HepG2 (cell line): Measurements from ENCODE around the gene PPAT. TPM values are rescaled to one million over a fixed set of nuclear protein-coding genes. Genes with fewer than 3 reads are reported as not detected.

ENCODE experiments used
- ATAC-seq: fragments of 200-7000 bp; cut with Tn5 transposase; 3 replicates; pipeline ENCODE4 v1.9.1; 2020; ENCODE audit warnings: mild to moderate bottlenecking, moderate library complexity
- BruUV-seq: library from RNA; stranded (reverse); fragments of 400-500 nt; replicated peaks from 2 replicates; lab custom pipeline; 2021; lab: Mats Ljungman, UMichigan
- CTCF ChIA-PET: fragments of 300-600 bp; formaldehyde crosslinking; extraction: SDS; loops from one replicate; lab custom pipeline; 2021; ENCODE audit warnings: low total read pairs, inconsistent platforms, low intra/inter-chr PET ratio; lab: Yijun Ruan, JAX
- POLR2A ChIA-PET: fragments of 350-600 bp; sonication (Branson Sonifier 250); formaldehyde crosslinking; loops from one replicate; lab custom pipeline; 2020; ENCODE audit warnings: antibody characterized with exemption, inconsistent platforms; lab: Yijun Ruan, JAX
- DNase-seq: peaks from one replicate; pipeline ENCODE4 v3.0.0-alpha.2; 2015; ENCODE audit warnings: low spot score
- FAIRE-seq: peaks from 3 replicates; lab custom pipeline; 2011; peaks lifted over from hg19 to GRCh38; lab: Jason Lieb, UNC
- H2AFZ ChIP-seq: one replicate; pipeline ENCODE4 v1.6.1; 2011; ENCODE audit warnings: low read length, inconsistent platforms
- H3K27ac ChIP-seq: fragments of 300-600 bp; 3 replicates; pipeline ENCODE4 v1.8.0; 2011; ENCODE audit warnings: mixed run types, mild to moderate bottlenecking, mixed read lengths, low read length, inconsistent platforms; ENCODE audit not compliant: insufficient read depth; ENCODE audit errors: extremely low read length
- H3K27me3 ChIP-seq, 2 experiments: fragments of 200-600 bp in 1 of 2; 2 replicates in 1 of 2; 3 replicates in 1 of 2; pipeline versions ENCODE4 v1.6.0 to v1.8.0; 2011; ENCODE audit warnings: low read length in 2 of 2, mild to moderate bottlenecking in 2 of 2, moderate library complexity in 2 of 2, inconsistent platforms in 1 of 2; ENCODE audit not compliant: insufficient read depth in 2 of 2, control insufficient read depth in 1 of 2
- H3K36me3 ChIP-seq, 2 experiments: fragments of 200-600 bp in 1 of 2; replicated peaks in 1 of 2; 2 replicates in 1 of 2; 3 replicates in 1 of 2; pipeline versions ENCODE4 v1.5.1 to v1.8.0; 2011; ENCODE audit warnings: low read length in 2 of 2, inconsistent platforms in 1 of 2; ENCODE audit not compliant: insufficient read depth in 2 of 2, control insufficient read depth in 1 of 2
- H3K4me1 ChIP-seq: 2 replicates; pipeline ENCODE4 v1.5.1; 2012; ENCODE audit warnings: low read length, inconsistent platforms; ENCODE audit not compliant: insufficient read depth
- H3K4me2 ChIP-seq: 2 replicates; pipeline ENCODE4 v1.6.0; 2011; ENCODE audit warnings: low read depth, low read length, inconsistent platforms
- H3K4me3 ChIP-seq, 3 experiments: fragments of 200-600 bp in 1 of 3; sonication (generic), shearing (Covaris generic) in 1 of 3; replicated peaks in 1 of 3; 2 replicates each; pipeline ENCODE4 v1.5.1; 2011 to 2016; ENCODE audit warnings: low read length in 3 of 3, inconsistent platforms in 2 of 3, low read depth in 2 of 3, mild to moderate bottlenecking in 2 of 3, control low read depth in 1 of 3, mixed read lengths in 1 of 3; ENCODE audit not compliant: insufficient read depth in 1 of 3
- H3K79me2 ChIP-seq: one replicate; pipeline ENCODE4 v1.6.1; 2011; ENCODE audit warnings: low read length, inconsistent platforms; ENCODE audit not compliant: insufficient read depth
- H3K9ac ChIP-seq: 2 replicates; pipeline ENCODE4 v1.6.0; 2011; ENCODE audit warnings: mild to moderate bottlenecking, low read depth, low read length, inconsistent platforms; ENCODE audit not compliant: insufficient read depth
- H3K9me3 ChIP-seq: 2 replicates; pipeline ENCODE4 v1.5.1; 2012; ENCODE audit warnings: mild to moderate bottlenecking, low read length
- H4K20me1 ChIP-seq: 2 replicates; pipeline ENCODE4 v1.6.0; 2011; ENCODE audit warnings: inconsistent platforms, mild to moderate bottlenecking, low read length, moderate library complexity; ENCODE audit not compliant: insufficient read depth
- HNRNPLL ChIP-seq: fragments of 200-400 bp; formaldehyde crosslinking; IDR thresholded peaks from 2 replicates; pipeline ENCODE4 v1.6.1; 2017; ENCODE audit warnings: mild to moderate bottlenecking, low read depth, low read length; ENCODE audit not compliant: poor library complexity, severe bottlenecking
- ISL2 ChIP-seq: sonication (generic); formaldehyde crosslinking; IDR thresholded peaks from 2 replicates; pipeline ENCODE4 v1.5.0; 2020; ENCODE audit warnings: missing genetic modification reagents
- JUN ChIP-seq: sonication (generic); formaldehyde crosslinking; IDR thresholded peaks from 2 replicates; pipeline ENCODE4 v1.4.0; 2020; ENCODE audit warnings: mild to moderate bottlenecking, missing genetic modification reagents
- PHB2 ChIP-seq: fragments of 450-650 bp; IDR thresholded peaks from 2 replicates; pipeline ENCODE4 v1.6.1; 2018; ENCODE audit not compliant: partially characterized antibody
- PHF21A ChIP-seq: sonication (generic); formaldehyde crosslinking; IDR thresholded peaks from 2 replicates; pipeline ENCODE4 v1.5.0; 2020; ENCODE audit warnings: mild to moderate bottlenecking, missing genetic modification reagents
- RFX1 ChIP-seq: fragments of 450-650 bp; IDR thresholded peaks from 2 replicates; pipeline ENCODE4 v1.6.1; 2017
- RXRA ChIP-seq: sonication (generic); formaldehyde crosslinking; IDR thresholded peaks from 2 replicates; pipeline ENCODE4 v1.5.1; 2020; ENCODE audit warnings: missing genetic modification reagents
- SP1 ChIP-seq, 2 experiments: fragments of 450-650 bp in 1 of 2; sonication (generic) in 1 of 2; formaldehyde crosslinking in 1 of 2; IDR thresholded peaks; 2 replicates each; pipeline versions ENCODE4 v1.4.0 to v1.6.1; 2016 to 2020; ENCODE audit warnings: missing genetic modification reagents in 1 of 2
- TOE1 ChIP-seq: sonication (generic); formaldehyde crosslinking; IDR thresholded peaks from 2 replicates; pipeline ENCODE4 v1.4.0; 2020; ENCODE audit warnings: mild to moderate bottlenecking, missing genetic modification reagents
- ZC3H13 ChIP-seq: sonication (generic); formaldehyde crosslinking; IDR thresholded peaks from 2 replicates; pipeline ENCODE4 v1.8.1; 2023; ENCODE audit warnings: mild to moderate bottlenecking, missing genetic modification reagents, moderate library complexity
- ZKSCAN8 ChIP-seq: IDR thresholded peaks from 2 replicates; pipeline ENCODE4 v1.6.1; 2016; ENCODE audit warnings: borderline replicate concordance, missing genetic modification reagents, missing compliant biosample characterization
- ZNF121 ChIP-seq: sonication (generic); formaldehyde crosslinking; IDR thresholded peaks from 2 replicates; pipeline ENCODE4 v1.5.0; 2020; ENCODE audit warnings: mild to moderate bottlenecking, missing genetic modification reagents
- ZNF136 ChIP-seq: sonication (generic); formaldehyde crosslinking; IDR thresholded peaks from 2 replicates; pipeline ENCODE4 v1.8.1; 2022; ENCODE audit warnings: low read depth, mild to moderate bottlenecking, moderate library complexity, missing genetic modification reagents
- ZNF24 ChIP-seq: fragments of 450-650 bp; IDR thresholded peaks from 2 replicates; pipeline ENCODE4 v1.6.1; 2017; ENCODE audit warnings: antibody characterized with exemption, mild to moderate bottlenecking
- ZNF614 ChIP-seq: IDR thresholded peaks from 2 replicates; pipeline ENCODE4 v1.6.1; 2018; ENCODE audit warnings: missing biosample characterization, missing genetic modification reagents, inconsistent platforms, borderline replicate concordance
- ZNF737 ChIP-seq: sonication (generic); formaldehyde crosslinking; IDR thresholded peaks from 2 replicates; pipeline ENCODE4 v1.5.0; 2020; ENCODE audit warnings: missing genetic modification reagents, mild to moderate bottlenecking, borderline replicate concordance
- ZNF768 ChIP-seq: sonication (generic); formaldehyde crosslinking; IDR thresholded peaks from 2 replicates; pipeline ENCODE4 v1.4.0; 2020; ENCODE audit warnings: missing genetic modification reagents
- ZNF781 ChIP-seq: sonication (generic); formaldehyde crosslinking; IDR thresholded peaks from 2 replicates; pipeline ENCODE4 v1.5.1; 2020; ENCODE audit warnings: borderline replicate concordance, mild to moderate bottlenecking, missing genetic modification reagents; ENCODE audit errors: not compliant biosample characterization
- ZNF782 ChIP-seq: sonication (generic); formaldehyde crosslinking; IDR thresholded peaks from 2 replicates; pipeline ENCODE4 v1.4.0; 2020; ENCODE audit warnings: missing genetic modification reagents, mild to moderate bottlenecking, borderline replicate concordance
- ZSCAN31 ChIP-seq: sonication (generic); formaldehyde crosslinking; IDR thresholded peaks from 2 replicates; pipeline ENCODE4 v1.5.0; 2020; ENCODE audit warnings: low read depth, mild to moderate bottlenecking, missing genetic modification reagents
- WGBS: methylation state at CpG from one replicate; pipeline ENCODE4 v1.1.6; 2017; ENCODE audit warnings: low lambda C conversion rate; 5-methylcytosine and 5-hydroxymethylcytosine counted together
- in situ Hi-C: cut with HindIII; loops from 2 replicates; pipeline ENCODE4 v1.10.0; 2017; ENCODE audit warnings: low pct_unique_long_range_greater_than_20kb; ENCODE audit not compliant: extremely low pct_ligation_motif_present
- intact Hi-C: fragments of 100-400 bp; cut with micrococcal nuclease; formaldehyde crosslinking; loops from one replicate; pipeline ENCODE4 v1.10.0; 2022; ENCODE audit not compliant: unreplicated experiment
- polyA plus RNA-seq, 8 experiments: library from polyadenylated mRNA; depleted of rRNA in 3 of 8; stranded (reverse) in 7 of 8; unstranded in 1 of 8; fragments of >200 nt; fragmentation: Illumina TruSeq in 4 of 8; extraction: Trizol in 4 of 8; gene quantifications; 2 replicates each; pipeline versions ENCODE4 v1.2.1 to v1.2.3, GENCODE V29; 2011 to 2016; ENCODE audit warnings: low read depth in 4 of 8, missing spikeins in 1 of 8, mixed read lengths in 1 of 8; ENCODE audit not compliant: insufficient read depth in 1 of 8
- total RNA-seq, 5 experiments: library from RNA; depleted of rRNA; stranded (reverse); fragments of >200 nt; fragmentation: Illumina TruSeq; extraction: Trizol; gene quantifications; 2 replicates each; pipeline ENCODE4 v1.2.3, GENCODE V29; 2016; ENCODE audit warnings: low read depth in 1 of 5
- TF ChIP-seq, protein P1 (sequence below): IDR thresholded peaks from 2 replicates; pipeline ENCODE4 v1.6.1; 2018; ENCODE audit warnings: missing genetic modification reagents, mild to moderate bottlenecking, missing compliant biosample characterization
- TF ChIP-seq, protein P2 (sequence below): IDR thresholded peaks from 2 replicates; pipeline ENCODE4 v1.6.1; 2016; ENCODE audit warnings: low read depth, borderline replicate concordance

The PPAT gene
- total and polyA plus RNA-seq, 2 of the 13 experiments (the other 11 are each of a cell fraction or from before 2014, with no cell fraction given) = 16.9 to 62.6 TPM

DNA sequence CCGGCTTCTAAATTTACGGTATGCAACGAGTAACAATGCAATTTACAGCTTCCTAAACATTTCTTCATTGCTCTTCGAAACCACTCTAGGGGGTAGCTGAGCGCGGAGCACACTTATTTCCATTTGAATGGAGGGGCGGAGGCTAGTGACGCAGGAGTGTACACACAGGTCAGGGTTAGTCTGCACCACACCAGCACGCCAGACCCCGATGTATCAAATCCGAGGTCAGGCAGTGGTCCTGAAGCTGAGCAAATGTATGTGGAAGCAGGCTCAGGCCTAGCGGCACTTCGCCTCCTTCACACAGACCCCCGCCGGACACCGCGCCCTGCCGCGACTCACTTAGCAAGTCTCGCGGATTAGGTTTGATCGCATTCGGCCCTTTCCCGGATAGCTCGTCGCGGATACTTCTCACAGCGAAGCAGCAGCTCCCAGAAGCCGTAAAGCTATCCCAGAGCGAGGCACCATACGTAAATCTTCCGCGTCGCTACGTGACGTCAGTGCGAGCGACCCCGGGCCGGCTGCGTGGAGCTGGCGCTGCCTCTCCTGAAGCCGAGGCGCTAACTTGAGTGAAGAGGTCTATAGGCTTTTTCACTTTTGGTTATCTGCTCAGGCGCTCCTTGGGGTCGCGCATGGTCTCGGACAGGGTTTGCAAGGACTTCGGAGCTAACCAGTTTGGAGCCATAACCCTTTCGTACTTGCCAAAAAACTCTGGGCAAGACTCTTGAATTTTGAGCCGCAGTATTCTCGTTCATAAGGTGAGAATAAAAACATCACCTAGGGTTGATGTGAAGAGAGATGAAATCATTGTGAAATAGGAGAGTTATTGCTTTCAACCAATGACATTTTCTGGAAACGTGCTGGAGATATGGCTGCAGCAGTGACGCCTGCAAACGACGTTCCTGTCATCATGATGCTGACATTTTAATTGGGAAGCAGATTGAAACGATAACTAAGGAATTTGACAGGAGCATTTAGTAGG, 48.1 kb downstream of the PPAT start, which contains the start of gene AASDH:
AASDH (minus strand) TSS at position 469 of the 979 bp plus-strand sequence. CDS start 3,192 bp downstream, outside the sequence.
- Histone ChIP-seq H3K36me3 (0 out of 5 replicates have a peak, but pooled peaks cover 0 to under 1% of the 10 kb centered on the region in 2 experiments), H3K9me3 (no peaks in the 10 kb centered on the region), H3K4me2 (peak within 1 kb of the TSS; percentile 77), H3K27ac (peak within 1 kb of the TSS; percentile 97), H4K20me1 (no peaks in the 10 kb centered on the region), H3K27me3 (no peaks in the 10 kb centered on the region; a peak in 1 of 5 replicates), H3K79me2 (peaks cover 25% of the 10 kb centered on the region), H2AFZ (peak within 1 kb of the TSS; percentile 56), H3K4me3 (peak within 1 kb of the TSS; percentile 71 to 87 (median 85)), H3K9ac (peak within 1 kb of the TSS; percentile 94), H3K4me1 (peaks cover 28% of the 10 kb centered on the region)
- FAIRE-seq = peak; percentile 50
- under 1% methylated on average over 26 of the region's 57 CpGs for WGBS
- ChIA-PET CTCF (no interaction called here), POLR2A (interaction anchor here (0.6 to 2.4 kb wide), 19 partner anchors 8 to 841 kb away, joined by 3 to 67 read pairs (median 4); partner anchors contain the start of genes CEP135, NOA1, PAICS and POLR2B)
- intact Hi-C loops = loop anchor here (1.0 to 5.0 kb wide), 3 partner anchors 48 to 440 kb away; partner anchors contain the start of genes CEP135 and PPAT
- peak; percentile 92 for ATAC-seq
- in situ Hi-C loops = no loop called here
- TSS peak; percentile 82 for BruUV-seq
- peak; percentile 88 for DNase-seq
- peak; percentile 58; the same call in 1 of the 2 replicates for TF ChIP-seq ZSCAN31 (CRISPR knock-in tag)
- TF ChIP-seq ZNF768 (CRISPR knock-in tag) = peak; percentile 65
- TF ChIP-seq ZNF24 = no peak
- TF ChIP-seq, protein P1, sequence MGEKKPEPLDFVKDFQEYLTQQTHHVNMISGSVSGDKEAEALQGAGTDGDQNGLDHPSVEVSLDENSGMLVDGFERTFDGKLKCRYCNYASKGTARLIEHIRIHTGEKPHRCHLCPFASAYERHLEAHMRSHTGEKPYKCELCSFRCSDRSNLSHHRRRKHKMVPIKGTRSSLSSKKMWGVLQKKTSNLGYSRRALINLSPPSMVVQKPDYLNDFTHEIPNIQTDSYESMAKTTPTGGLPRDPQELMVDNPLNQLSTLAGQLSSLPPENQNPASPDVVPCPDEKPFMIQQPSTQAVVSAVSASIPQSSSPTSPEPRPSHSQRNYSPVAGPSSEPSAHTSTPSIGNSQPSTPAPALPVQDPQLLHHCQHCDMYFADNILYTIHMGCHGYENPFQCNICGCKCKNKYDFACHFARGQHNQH (CRISPR knock-in tag) = peak; percentile 79; the same call in 1 of the 2 replicates
- TF ChIP-seq ZNF136 (CRISPR knock-in tag) = 0 out of 2 replicates have a peak, but pooled peaks have one; percentile 57
- TF ChIP-seq ZNF781 (CRISPR knock-in tag) = peak; percentile 58
- peak; percentile 82 for TF ChIP-seq PHF21A
- TF ChIP-seq SP1 (IDR thresholded peaks at IDR 0.05) = no peak
- no peak for TF ChIP-seq SP1 (CRISPR knock-in tag; IDR thresholded peaks at IDR 0.05)
- TF ChIP-seq ZNF614 (CRISPR knock-in tag) = peak; percentile 96; the same call in 1 of the 2 replicates
- TF ChIP-seq PHB2 = no peak
- TF ChIP-seq JUN = peak; percentile 53; the same call in 1 of the 2 replicates
- TF ChIP-seq RFX1 = no peak
- peak; percentile 55; the same call in 1 of the 2 replicates for TF ChIP-seq ZNF121 (CRISPR knock-in tag)
- no peak; the same call in 1 of the 2 replicates for TF ChIP-seq TOE1 (CRISPR knock-in tag)
- TF ChIP-seq, protein P2, sequence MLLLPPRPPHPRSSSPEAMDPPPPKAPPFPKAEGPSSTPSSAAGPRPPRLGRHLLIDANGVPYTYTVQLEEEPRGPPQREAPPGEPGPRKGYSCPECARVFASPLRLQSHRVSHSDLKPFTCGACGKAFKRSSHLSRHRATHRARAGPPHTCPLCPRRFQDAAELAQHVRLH (CRISPR knock-in tag) = peak; percentile 78; the same call in 1 of the 2 replicates
- no peak for TF ChIP-seq ZC3H13 (CRISPR knock-in tag)
- TF ChIP-seq HNRNPLL = peak; percentile 62
- no peak; the same call in 1 of the 2 replicates for TF ChIP-seq ZNF737 (CRISPR knock-in tag)
- peak; percentile 39; the same call in 1 of the 2 replicates for TF ChIP-seq ISL2 (CRISPR knock-in tag)
- TF ChIP-seq RXRA (CRISPR knock-in tag) = peak; percentile 71; the same call in 1 of the 2 replicates
- TF ChIP-seq ZNF782 (CRISPR knock-in tag) = peak; percentile 87; the same call in 1 of the 2 replicates
- TF ChIP-seq ZKSCAN8 = peak; percentile 44; the same call in 1 of the 2 replicates
